Neural cell (in vitro differentiated cells): ENCODE data around the gene LRCH2.
"Not testable (repeated sequence)": the region's sequence is repeated elsewhere in the genome, so short reads cannot be mapped to it uniquely, and the experiment has no call there.

Source experiments
- EP300 ChIP-seq: fragments of 450-650 bp; conservative IDR thresholded peaks from 2 replicates; pipeline ENCODE4 v1.6.1; 2014; ENCODE audit warnings: antibody characterized with exemption, mild to moderate bottlenecking, moderate library complexity; ENCODE audit not compliant: poor library complexity, severe bottlenecking
- POLR2AphosphoS5 ChIP-seq: IDR thresholded peaks from 2 replicates; pipeline ENCODE4 v1.6.1; 2012
- SMC3 ChIP-seq: fragments of 450-650 bp; conservative IDR thresholded peaks from 2 replicates; pipeline ENCODE4 v1.6.1; 2014; ENCODE audit warnings: antibody characterized with exemption, mild to moderate bottlenecking, moderate library complexity; ENCODE audit not compliant: poor library complexity
- TAF1 ChIP-seq: IDR thresholded peaks from 2 replicates; pipeline ENCODE4 v1.6.1; 2012; ENCODE audit warnings: low read depth
- TF ChIP-seq, protein P1 (sequence below): fragments of 450-650 bp; IDR thresholded peaks from 2 replicates; pipeline ENCODE4 v1.5.1; 2014; ENCODE audit warnings: antibody characterized with exemption, mild to moderate bottlenecking, moderate library complexity; ENCODE audit not compliant: poor library complexity, severe bottlenecking

DNA sequence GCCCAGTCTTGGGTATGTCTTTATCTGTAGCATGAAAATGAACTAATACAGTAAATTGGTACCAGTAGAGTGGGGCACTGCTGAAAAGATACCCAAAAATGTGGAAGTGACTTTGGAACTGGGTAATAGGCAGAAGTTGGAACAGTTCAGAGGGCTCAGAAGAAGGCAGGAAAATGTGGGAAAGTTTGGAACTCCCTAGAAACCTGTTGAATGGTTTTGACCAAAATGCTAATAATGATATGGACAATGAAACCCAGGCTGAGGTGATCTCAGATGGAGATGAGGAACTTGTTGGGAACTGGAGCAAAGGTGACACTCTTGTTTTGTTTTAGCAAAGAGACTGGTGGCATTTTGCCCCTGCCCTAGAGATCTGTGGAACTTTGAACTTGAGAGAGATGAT lies 24.3 kb downstream of the LRCH2 start:
- TF ChIP-seq, protein P1, sequence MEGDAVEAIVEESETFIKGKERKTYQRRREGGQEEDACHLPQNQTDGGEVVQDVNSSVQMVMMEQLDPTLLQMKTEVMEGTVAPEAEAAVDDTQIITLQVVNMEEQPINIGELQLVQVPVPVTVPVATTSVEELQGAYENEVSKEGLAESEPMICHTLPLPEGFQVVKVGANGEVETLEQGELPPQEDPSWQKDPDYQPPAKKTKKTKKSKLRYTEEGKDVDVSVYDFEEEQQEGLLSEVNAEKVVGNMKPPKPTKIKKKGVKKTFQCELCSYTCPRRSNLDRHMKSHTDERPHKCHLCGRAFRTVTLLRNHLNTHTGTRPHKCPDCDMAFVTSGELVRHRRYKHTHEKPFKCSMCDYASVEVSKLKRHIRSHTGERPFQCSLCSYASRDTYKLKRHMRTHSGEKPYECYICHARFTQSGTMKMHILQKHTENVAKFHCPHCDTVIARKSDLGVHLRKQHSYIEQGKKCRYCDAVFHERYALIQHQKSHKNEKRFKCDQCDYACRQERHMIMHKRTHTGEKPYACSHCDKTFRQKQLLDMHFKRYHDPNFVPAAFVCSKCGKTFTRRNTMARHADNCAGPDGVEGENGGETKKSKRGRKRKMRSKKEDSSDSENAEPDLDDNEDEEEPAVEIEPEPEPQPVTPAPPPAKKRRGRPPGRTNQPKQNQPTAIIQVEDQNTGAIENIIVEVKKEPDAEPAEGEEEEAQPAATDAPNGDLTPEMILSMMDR: not testable (repeated sequence)
- TF ChIP-seq SMC3, TAF1, EP300, POLR2AphosphoS5: not testable (repeated sequence)
